Keratinocyte (primary cell): Measurements from ENCODE around the gene OPRL1.

Experiments
- CTCF ChIP-seq, 3 experiments: IDR thresholded peaks in 1 of 3; conservative IDR thresholded peaks in 1 of 3; optimal IDR thresholded peaks in 1 of 3; 2 replicates in 2 of 3; 3 replicates in 1 of 3; pipeline versions ENCODE3 to v1.5.1; 2011; ENCODE audit warnings: low read length in 3 of 3, mild to moderate bottlenecking in 3 of 3, moderate library complexity in 2 of 3, control low read depth in 1 of 3, inconsistent platforms in 1 of 3; ENCODE audit not compliant: insufficient read depth in 2 of 3; ENCODE audit errors: extremely low read depth in 1 of 3
- EZH2 ChIP-seq: IDR thresholded peaks from one replicate; pipeline ENCODE4 v1.6.1; 2012; ENCODE audit warnings: inconsistent platforms, mild to moderate bottlenecking, low read length, moderate library complexity

- TF ChIP-seq CTCF (optimal IDR thresholded peaks at IDR 0.05 in 1 of 3, IDR thresholded peaks at IDR 0.05 in 1 of 3, conservative IDR thresholded peaks at IDR 0.05 in 1 of 3; ENCODE audit: extremely low read depth in 1 of 3, insufficient read depth in 2 of 3, low read length in 3 of 3) (no peak), EZH2 (no peak)
Measured at GRCh38 chr20:64080813-64081623, 1.1 kb downstream of the OPRL1 start.
